HG03045 (cell line): ENCODE results near the gene SF3B6.
"Not testable (repeated sequence)": the region's sequence is repeated elsewhere in the genome, so short reads cannot be mapped to it uniquely, and the experiment has no call there.

Experiments used
- ATAC-seq: cut with Tn5 transposase; IDR thresholded peaks from one replicate; pipeline ENCODE4 v1.9.1; 2021; ENCODE audit warnings: mild to moderate bottlenecking, moderate library complexity; ENCODE audit not compliant: unreplicated experiment

SF3B6 gene

GRCh38 chr2:24095171-24095677, 19.1 kb upstream of the SF3B6 start:
- ATAC-seq, result not testable (repeated sequence)

- not testable (repeated sequence) for ATAC-seq
Observed at GRCh38 chr2:24093270-24093669, 17.1 kb upstream of the SF3B6 start.

GRCh38 chr2:24088821-24089359, 12.8 kb upstream of the SF3B6 start:
- no peak for ATAC-seq

- ATAC-seq, result no peak
Observed at GRCh38 chr2:24087032-24087431, 10.9 kb upstream of the SF3B6 start.

GRCh38 chr2:24086241-24086640, 10.1 kb upstream of the SF3B6 start:
- no peak for ATAC-seq

- ATAC-seq, result no peak
Observed at GRCh38 chr2:24085200-24085489, 9.0 kb upstream of the SF3B6 start.

- peak; percentile 82 for ATAC-seq
Observed at GRCh38 chr2:24084386-24085199, 8.5 kb upstream of the SF3B6 start, which contains the start of gene TP53I3. Gene TP53I3, minus strand, starts transcription at chr2:24084834. Its CDS starts 508 bp downstream, at chr2:24084326.

- peak; percentile 72 for ATAC-seq
Observed at GRCh38 chr2:24083567-24084385, 7.7 kb upstream of the SF3B6 start.

GRCh38 chr2:24082787-24083566, 6.9 kb upstream of the SF3B6 start:
- ATAC-seq, result no peak

GRCh38 chr2:24080701-24081100, 4.6 kb upstream of the SF3B6 start:
- ATAC-seq, result no peak

GRCh38 chr2:24077879-24078278, 1.8 kb upstream of the SF3B6 start:
- no peak for ATAC-seq

GRCh38 chr2:24077535-24077877, 1.4 kb upstream of the SF3B6 start:
- ATAC-seq, result no peak

- ATAC-seq, result peak; percentile 7
Observed at GRCh38 chr2:24076849-24077534, 866 bp upstream of the SF3B6 start.

- no peak for ATAC-seq
Observed at GRCh38 chr2:24075259-24075658, 867 bp downstream of the SF3B6 start.

GRCh38 chr2:24073816-24074215, 2.3 kb downstream of the SF3B6 start:
- ATAC-seq, result no peak

GRCh38 chr2:24072259-24072658, 3.9 kb downstream of the SF3B6 start:
- ATAC-seq, result no peak

- ATAC-seq, result no peak
Observed at GRCh38 chr2:24065341-24065740, 10.8 kb downstream of the SF3B6 start.

GRCh38 chr2:24058564-24059271, 17.4 kb downstream of the SF3B6 start:
- no peak for ATAC-seq

GRCh38 chr2:24055750-24056149, 20.4 kb downstream of the SF3B6 start:
- no peak for ATAC-seq
